ENCODE results near the gene NTRK2. TPM values are rescaled to one million over a fixed set of nuclear protein-coding genes. Genes with fewer than 3 reads are reported as not detected.

Gene NTRK2
- total RNA-seq, 1 experiment from 2014 or later: not detected

DNA sequence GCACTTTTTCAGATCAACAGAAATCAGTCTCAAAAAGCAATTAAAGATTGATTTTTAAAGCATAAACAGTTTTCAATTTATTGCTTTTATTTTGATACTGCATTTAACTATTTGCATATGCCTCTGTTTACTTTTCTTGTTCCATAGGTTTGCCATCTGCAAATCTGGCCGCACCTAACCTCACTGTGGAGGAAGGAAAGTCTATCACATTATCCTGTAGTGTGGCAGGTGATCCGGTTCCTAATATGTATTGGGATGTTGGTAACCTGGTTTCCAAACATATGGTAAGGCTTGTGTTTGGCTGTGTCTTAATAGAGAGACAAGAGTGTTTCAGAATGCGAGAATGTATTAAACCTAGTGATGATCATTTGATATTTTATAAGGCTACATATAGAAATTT lies 53.9 kb downstream of the NTRK2 start:
- H4K20me1 ChIP-seq (ENCODE audit: insufficient read depth, low read depth, low read length): no peaks in the 10 kb centered on the region
- no peak overlapping the region for H3K4me2 ChIP-seq (ENCODE audit: low read depth, low read length, poor library complexity, severe bottlenecking)
- no peaks in the 10 kb centered on the region for H3K79me2 ChIP-seq (ENCODE audit: low read length)
- H2AFZ ChIP-seq (ENCODE audit: low read length): no peak overlapping the region
- H3K4me1 ChIP-seq (ENCODE audit: low read length): no peaks in the 10 kb centered on the region
- H3K36me3 ChIP-seq (ENCODE audit: insufficient read depth, low read length): no peaks in the 10 kb centered on the region
- no peak overlapping the region for H3K4me3 ChIP-seq (ENCODE audit: low read length)
- H3K9ac ChIP-seq (ENCODE audit: low read length): no peak overlapping the region
- H3K9me2 ChIP-seq (replicated peaks; ENCODE audit: insufficient read depth, low read length): no peaks in the 10 kb centered on the region
- H3K27me3 ChIP-seq (ENCODE audit: low read length): no peaks in the 10 kb centered on the region
- H3K27ac ChIP-seq (ENCODE audit: low read length): no peak overlapping the region
- no peak for DNase-seq
- H3K9me3 ChIP-seq (ENCODE audit: low read length): no peaks in the 10 kb centered on the region

DNA sequence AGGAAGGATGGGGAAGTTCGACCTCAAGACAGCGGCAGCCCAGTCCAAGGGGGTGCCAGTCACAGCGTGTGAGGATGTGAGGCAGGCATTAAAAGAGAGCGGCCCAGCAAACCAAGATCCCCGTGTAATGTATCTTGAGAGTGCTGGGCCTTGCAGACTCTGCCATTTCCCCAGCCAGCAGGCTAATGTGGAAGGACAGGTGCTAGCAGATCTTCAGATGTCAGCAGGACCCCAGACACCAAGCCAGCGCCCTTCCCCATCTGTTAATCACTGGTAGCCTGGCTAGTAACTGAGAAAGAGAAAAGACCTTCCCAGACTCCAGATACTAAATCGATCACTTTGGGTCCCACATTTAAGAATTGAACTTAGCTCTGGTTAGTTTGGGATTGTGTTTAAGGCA lies 62.2 kb downstream of the NTRK2 start:
- no peak for DNase-seq
- H3K9ac ChIP-seq (ENCODE audit: low read length): no peak overlapping the region
- no peak overlapping the region for H3K27ac ChIP-seq (ENCODE audit: low read length)
- H3K36me3 ChIP-seq (ENCODE audit: insufficient read depth, low read length): no peaks in the 10 kb centered on the region
- no peak overlapping the region for H3K4me2 ChIP-seq (ENCODE audit: low read depth, low read length, poor library complexity, severe bottlenecking)
- no peaks in the 10 kb centered on the region for H3K9me2 ChIP-seq (replicated peaks; ENCODE audit: insufficient read depth, low read length)
- H3K79me2 ChIP-seq (ENCODE audit: low read length): no peaks in the 10 kb centered on the region
- H3K27me3 ChIP-seq (ENCODE audit: low read length): no peaks in the 10 kb centered on the region
- H3K4me3 ChIP-seq (ENCODE audit: low read length): no peak overlapping the region
- H4K20me1 ChIP-seq (ENCODE audit: insufficient read depth, low read depth, low read length): no peaks in the 10 kb centered on the region
- no peaks in the 10 kb centered on the region for H3K4me1 ChIP-seq (ENCODE audit: low read length)
- no peaks in the 10 kb centered on the region for H3K9me3 ChIP-seq (ENCODE audit: low read length)
- no peak overlapping the region for H2AFZ ChIP-seq (ENCODE audit: low read length)

DNA sequence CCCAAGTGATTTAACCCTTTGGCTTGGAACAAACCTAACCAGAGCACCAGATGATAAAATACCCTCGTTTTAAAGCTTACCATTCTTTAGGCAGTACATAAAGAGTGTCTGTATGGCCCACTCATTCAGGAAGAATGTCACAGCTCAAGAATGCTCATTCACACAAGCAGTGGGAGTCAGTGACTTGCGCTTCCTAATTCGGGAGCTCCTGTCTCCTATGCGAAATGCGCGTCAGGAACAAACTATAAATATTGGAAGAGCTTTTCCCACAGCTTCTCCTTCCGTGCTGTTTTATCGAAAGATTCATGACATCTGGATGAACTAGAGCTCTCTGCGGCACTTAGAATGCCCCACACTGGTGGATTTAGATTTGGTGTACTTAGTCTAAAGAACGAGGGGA lies 66.6 kb downstream of the NTRK2 start:
- no peak overlapping the region for H3K4me2 ChIP-seq (ENCODE audit: low read depth, low read length, poor library complexity, severe bottlenecking)
- no peak for DNase-seq
- H3K4me3 ChIP-seq (ENCODE audit: low read length): no peak overlapping the region
- H3K4me1 ChIP-seq (ENCODE audit: low read length): no peaks in the 10 kb centered on the region
- no peaks in the 10 kb centered on the region for H3K9me3 ChIP-seq (ENCODE audit: low read length)
- no peaks in the 10 kb centered on the region for H3K9me2 ChIP-seq (replicated peaks; ENCODE audit: insufficient read depth, low read length)
- H3K36me3 ChIP-seq (ENCODE audit: insufficient read depth, low read length): no peaks in the 10 kb centered on the region
- no peak overlapping the region for H3K27ac ChIP-seq (ENCODE audit: low read length)
- no peak overlapping the region for H2AFZ ChIP-seq (ENCODE audit: low read length)
- H3K79me2 ChIP-seq (ENCODE audit: low read length): no peaks in the 10 kb centered on the region
- H3K27me3 ChIP-seq (ENCODE audit: low read length): no peaks in the 10 kb centered on the region
- H3K9ac ChIP-seq (ENCODE audit: low read length): no peak overlapping the region
- H4K20me1 ChIP-seq (ENCODE audit: insufficient read depth, low read depth, low read length): no peaks in the 10 kb centered on the region

DNA sequence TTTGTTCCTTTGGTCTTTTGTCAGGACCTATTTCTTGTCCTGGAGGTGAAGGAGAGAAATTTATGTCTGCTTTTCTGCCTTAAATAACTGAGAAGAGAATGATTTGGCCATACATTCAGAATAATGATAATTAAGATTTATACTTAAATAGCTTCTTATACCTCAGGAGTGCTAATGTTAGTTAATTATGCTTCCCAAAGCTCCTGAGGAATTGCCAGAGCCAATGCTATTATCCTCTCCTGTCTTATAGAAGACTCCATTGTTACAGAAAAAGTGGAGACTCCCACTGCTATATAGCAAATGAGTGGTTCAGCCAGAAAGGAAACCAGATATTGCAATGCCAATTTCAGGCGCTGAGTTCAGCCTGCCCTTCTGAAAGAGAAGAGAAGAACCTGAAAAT lies 67.0 kb downstream of the NTRK2 start:
- Histone ChIP-seq H3K79me2 (ENCODE audit: low read length) (no peaks in the 10 kb centered on the region), H3K9me2 (replicated peaks; ENCODE audit: insufficient read depth, low read length) (no peaks in the 10 kb centered on the region), H3K4me2 (ENCODE audit: low read depth, low read length, poor library complexity, severe bottlenecking) (no peak overlapping the region), H3K4me3 (ENCODE audit: low read length) (no peak overlapping the region), H3K9me3 (ENCODE audit: low read length) (no peaks in the 10 kb centered on the region), H3K9ac (ENCODE audit: low read length) (no peak overlapping the region), H3K27me3 (ENCODE audit: low read length) (no peaks in the 10 kb centered on the region), H3K27ac (ENCODE audit: low read length) (no peak overlapping the region), H3K36me3 (ENCODE audit: insufficient read depth, low read length) (no peaks in the 10 kb centered on the region), H4K20me1 (ENCODE audit: insufficient read depth, low read depth, low read length) (no peaks in the 10 kb centered on the region), H2AFZ (ENCODE audit: low read length) (no peak overlapping the region), H3K4me1 (ENCODE audit: low read length) (no peaks in the 10 kb centered on the region)
- DNase-seq: no peak

DNA sequence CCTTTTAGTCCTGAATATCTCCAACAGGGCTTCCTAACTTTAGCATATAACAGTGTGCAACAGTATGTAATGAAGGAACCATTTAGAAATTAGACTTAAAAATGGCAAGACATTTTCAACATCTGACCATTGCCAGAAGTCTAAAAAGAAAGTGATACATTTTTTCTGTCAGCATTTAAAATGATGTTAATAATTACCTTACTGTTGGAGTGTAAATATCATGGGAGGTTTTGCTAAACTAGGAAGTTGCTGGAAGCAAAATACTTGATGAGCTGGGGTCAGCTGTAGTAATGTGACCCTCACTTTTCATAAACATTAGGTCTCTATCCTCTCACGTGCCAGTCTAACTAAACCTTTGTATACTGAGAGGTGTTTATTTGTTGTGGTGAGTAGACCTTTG lies 68.8 kb downstream of the NTRK2 start:
- H3K9ac ChIP-seq (ENCODE audit: low read length): no peak overlapping the region
- H3K4me2 ChIP-seq (ENCODE audit: low read depth, low read length, poor library complexity, severe bottlenecking): no peak overlapping the region
- H3K79me2 ChIP-seq (ENCODE audit: low read length): no peaks in the 10 kb centered on the region
- H3K27ac ChIP-seq (ENCODE audit: low read length): no peak overlapping the region
- H3K9me2 ChIP-seq (replicated peaks; ENCODE audit: insufficient read depth, low read length): no peaks in the 10 kb centered on the region
- no peak overlapping the region for H3K4me3 ChIP-seq (ENCODE audit: low read length)
- no peaks in the 10 kb centered on the region for H3K27me3 ChIP-seq (ENCODE audit: low read length)
- H4K20me1 ChIP-seq (ENCODE audit: insufficient read depth, low read depth, low read length): no peaks in the 10 kb centered on the region
- no peak for DNase-seq
- no peaks in the 10 kb centered on the region for H3K4me1 ChIP-seq (ENCODE audit: low read length)
- H2AFZ ChIP-seq (ENCODE audit: low read length): no peak overlapping the region
- H3K9me3 ChIP-seq (ENCODE audit: low read length): no peaks in the 10 kb centered on the region
- H3K36me3 ChIP-seq (ENCODE audit: insufficient read depth, low read length): no peaks in the 10 kb centered on the region

DNA sequence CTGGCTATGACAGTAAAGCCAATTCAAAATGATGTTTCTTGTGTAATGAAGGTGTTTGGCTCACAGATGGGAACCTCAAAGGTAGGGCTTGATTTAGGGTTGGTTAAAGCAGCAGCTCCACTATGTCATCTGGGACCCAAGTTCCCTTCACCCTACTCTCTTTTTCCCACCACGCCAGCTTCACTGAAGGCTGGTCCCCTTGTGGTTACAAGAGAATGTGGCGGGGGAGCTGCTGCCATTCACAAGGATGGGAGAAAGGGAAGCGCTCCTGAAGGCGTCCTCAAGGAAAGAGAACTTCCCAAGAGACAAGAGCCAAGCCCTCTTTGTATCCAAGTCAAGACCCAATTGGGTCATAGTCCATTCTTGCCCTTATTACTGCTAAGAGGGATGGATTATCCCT lies 72.7 kb downstream of the NTRK2 start:
- Histone ChIP-seq H3K27me3 (ENCODE audit: low read length) (no peaks in the 10 kb centered on the region), H3K27ac (ENCODE audit: low read length) (no peak overlapping the region), H3K9ac (ENCODE audit: low read length) (no peak overlapping the region), H4K20me1 (ENCODE audit: insufficient read depth, low read depth, low read length) (no peaks in the 10 kb centered on the region), H3K9me2 (replicated peaks; ENCODE audit: insufficient read depth, low read length) (no peaks in the 10 kb centered on the region), H3K9me3 (ENCODE audit: low read length) (no peaks in the 10 kb centered on the region), H3K4me3 (ENCODE audit: low read length) (no peak overlapping the region), H3K4me1 (ENCODE audit: low read length) (no peaks in the 10 kb centered on the region), H3K4me2 (ENCODE audit: low read depth, low read length, poor library complexity, severe bottlenecking) (no peak overlapping the region), H2AFZ (ENCODE audit: low read length) (no peak overlapping the region), H3K36me3 (ENCODE audit: insufficient read depth, low read length) (no peaks in the 10 kb centered on the region), H3K79me2 (ENCODE audit: low read length) (no peaks in the 10 kb centered on the region)
- no peak for DNase-seq

DNA sequence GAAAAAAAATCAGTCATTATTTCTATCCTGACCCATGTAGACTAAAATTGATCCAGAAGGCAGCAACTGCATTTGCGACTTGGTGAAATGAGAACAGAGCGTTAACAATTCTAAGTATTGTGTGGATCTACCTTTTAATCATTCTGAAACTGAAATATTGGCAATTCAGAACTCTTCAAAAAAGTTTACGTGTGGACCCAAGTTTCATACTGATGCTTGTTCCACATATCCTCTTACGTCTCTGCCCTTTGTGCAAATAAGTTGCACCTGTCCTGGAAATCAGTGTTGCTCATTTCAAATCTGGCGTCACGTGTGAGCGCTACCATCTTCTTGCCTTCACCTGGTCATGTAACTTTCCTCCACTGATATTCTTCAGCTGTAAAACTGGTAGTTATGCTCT lies 74.7 kb downstream of the NTRK2 start:
- H3K9ac ChIP-seq (ENCODE audit: low read length): no peak overlapping the region

DNA sequence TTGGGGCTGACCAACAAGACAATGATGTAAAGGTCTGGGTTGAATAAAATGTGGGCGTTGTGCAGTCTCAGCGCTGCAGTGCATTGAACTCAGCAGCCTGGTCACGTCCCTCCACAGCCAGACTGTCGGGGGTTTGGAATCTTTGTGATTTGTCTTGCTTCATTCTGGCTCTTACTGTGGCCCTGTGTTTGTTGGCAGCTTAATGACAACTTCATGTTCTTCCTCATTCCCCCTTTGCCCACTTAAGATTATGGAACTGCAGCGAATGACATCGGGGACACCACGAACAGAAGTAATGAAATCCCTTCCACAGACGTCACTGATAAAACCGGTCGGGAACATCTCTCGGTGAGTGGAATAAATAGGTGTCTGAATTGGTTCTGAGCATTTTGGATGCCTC lies 75.2 kb downstream of the NTRK2 start:
- H4K20me1 ChIP-seq (ENCODE audit: insufficient read depth, low read depth, low read length): no peaks in the 10 kb centered on the region
- H3K36me3 ChIP-seq (ENCODE audit: insufficient read depth, low read length): no peaks in the 10 kb centered on the region
- H3K9ac ChIP-seq (ENCODE audit: low read length): no peak overlapping the region
- H3K79me2 ChIP-seq (ENCODE audit: low read length): no peaks in the 10 kb centered on the region
- DNase-seq: no peak
- H3K4me3 ChIP-seq (ENCODE audit: low read length): no peak overlapping the region
- no peaks in the 10 kb centered on the region for H3K27me3 ChIP-seq (ENCODE audit: low read length)
- H3K4me1 ChIP-seq (ENCODE audit: low read length): no peaks in the 10 kb centered on the region
- H3K9me3 ChIP-seq (ENCODE audit: low read length): no peaks in the 10 kb centered on the region
- H2AFZ ChIP-seq (ENCODE audit: low read length): no peak overlapping the region
- H3K27ac ChIP-seq (ENCODE audit: low read length): no peak overlapping the region
- no peak overlapping the region for H3K4me2 ChIP-seq (ENCODE audit: low read depth, low read length, poor library complexity, severe bottlenecking)
- no peaks in the 10 kb centered on the region for H3K9me2 ChIP-seq (replicated peaks; ENCODE audit: insufficient read depth, low read length)

More for the DNA sequence above, 74.7 kb downstream of the NTRK2 start:
- Histone ChIP-seq H3K4me3 (ENCODE audit: low read length) (no peak overlapping the region), H3K27ac (ENCODE audit: low read length) (no peak overlapping the region), H3K27me3 (ENCODE audit: low read length) (no peaks in the 10 kb centered on the region), H3K9me2 (replicated peaks; ENCODE audit: insufficient read depth, low read length) (no peaks in the 10 kb centered on the region), H3K79me2 (ENCODE audit: low read length) (no peaks in the 10 kb centered on the region), H4K20me1 (ENCODE audit: insufficient read depth, low read depth, low read length) (no peaks in the 10 kb centered on the region), H3K36me3 (ENCODE audit: insufficient read depth, low read length) (no peaks in the 10 kb centered on the region), H2AFZ (ENCODE audit: low read length) (no peak overlapping the region), H3K4me2 (ENCODE audit: low read depth, low read length, poor library complexity, severe bottlenecking) (no peak overlapping the region), H3K9me3 (ENCODE audit: low read length) (no peaks in the 10 kb centered on the region), H3K4me1 (ENCODE audit: low read length) (no peaks in the 10 kb centered on the region)
- no peak for DNase-seq

DNA sequence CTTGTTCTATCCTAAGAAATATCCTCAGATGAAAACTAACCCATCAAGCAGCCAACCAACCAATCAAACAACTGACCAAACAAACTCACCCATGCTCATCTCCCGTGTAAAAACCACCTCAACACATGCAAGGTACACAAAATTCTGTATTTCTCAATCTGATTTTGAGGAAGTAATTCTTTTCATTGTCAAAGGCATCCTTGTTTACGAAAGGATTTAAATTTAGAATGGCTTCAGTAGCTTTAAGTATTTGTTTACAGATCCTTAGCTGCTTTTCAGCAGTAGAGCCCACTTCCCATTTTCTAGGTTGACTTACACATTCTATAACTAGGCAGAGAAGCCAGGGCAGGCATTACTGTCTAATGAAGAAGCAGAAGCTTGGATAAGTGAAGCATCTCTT lies 78.6 kb downstream of the NTRK2 start:
- no peak overlapping the region for H3K4me2 ChIP-seq (ENCODE audit: low read depth, low read length, poor library complexity, severe bottlenecking)
- DNase-seq: no peak
- no peaks in the 10 kb centered on the region for H3K36me3 ChIP-seq (ENCODE audit: insufficient read depth, low read length)
- no peaks in the 10 kb centered on the region for H3K4me1 ChIP-seq (ENCODE audit: low read length)
- H3K9me2 ChIP-seq (replicated peaks; ENCODE audit: insufficient read depth, low read length): no peaks in the 10 kb centered on the region
- H3K27ac ChIP-seq (ENCODE audit: low read length): no peak overlapping the region
- no peaks in the 10 kb centered on the region for H3K27me3 ChIP-seq (ENCODE audit: low read length)
- no peaks in the 10 kb centered on the region for H3K79me2 ChIP-seq (ENCODE audit: low read length)
- H4K20me1 ChIP-seq (ENCODE audit: insufficient read depth, low read depth, low read length): no peaks in the 10 kb centered on the region
- no peak overlapping the region for H3K9ac ChIP-seq (ENCODE audit: low read length)
- no peak overlapping the region for H3K4me3 ChIP-seq (ENCODE audit: low read length)
- H3K9me3 ChIP-seq (ENCODE audit: low read length): no peaks in the 10 kb centered on the region
- H2AFZ ChIP-seq (ENCODE audit: low read length): no peak overlapping the region

All from Karpas-422 (cell line).